Fibroblast of lung (primary cell): ENCODE measurements around the gene PPP2R1A. TPM values are rescaled to one million over a fixed set of nuclear protein-coding genes. Genes with fewer than 3 reads are reported as not detected.

Experiments
- DNase-seq, 2 donors: peaks; one replicate each; pipeline versions ENCODE4 v3.0.0 to v3.0.0-alpha.2; 2010; ENCODE audit warnings: low read depth in 2 of 2
- H2AFZ ChIP-seq: 2 replicates; pipeline ENCODE4 v1.5.1; 2012; ENCODE audit warnings: low read length, control low read depth, inconsistent platforms
- H3K27ac ChIP-seq: 2 replicates; pipeline ENCODE4 v1.5.1; 2011; ENCODE audit warnings: low read length, control low read depth; ENCODE audit not compliant: insufficient read depth
- H3K27me3 ChIP-seq: 2 replicates; pipeline ENCODE4 v1.5.1; 2011; ENCODE audit warnings: mild to moderate bottlenecking, low read length; ENCODE audit not compliant: control insufficient read depth, insufficient read depth
- H3K36me3 ChIP-seq: 2 replicates; pipeline ENCODE4 v1.5.1; 2011; ENCODE audit warnings: low read length; ENCODE audit not compliant: control insufficient read depth, insufficient read depth
- H3K4me1 ChIP-seq: 2 replicates; pipeline ENCODE4 v1.5.1; 2011; ENCODE audit warnings: low read length; ENCODE audit not compliant: control insufficient read depth, insufficient read depth; ENCODE audit errors: extremely low read depth
- H3K4me2 ChIP-seq: 2 replicates; pipeline ENCODE4 v1.5.1; 2011; ENCODE audit warnings: low read length, control low read depth; ENCODE audit not compliant: insufficient read depth; ENCODE audit errors: extremely low read depth
- H3K4me3 ChIP-seq, 4 experiments: fragments of 200-600 bp in 1 of 4; sonication (generic) in 1 of 4; replicated peaks in 1 of 4; 2 replicates each; pipeline ENCODE4 v1.5.1; 2011 to 2016; ENCODE audit warnings: low read length in 4 of 4, low read depth in 3 of 4, mild to moderate bottlenecking in 3 of 4, control low read depth in 2 of 4, inconsistent platforms in 1 of 4, mixed read lengths in 1 of 4; ENCODE audit not compliant: insufficient read depth in 1 of 4; ENCODE audit errors: control extremely low read depth in 1 of 4
- H3K79me2 ChIP-seq: 2 replicates; pipeline ENCODE4 v1.5.1; 2012; ENCODE audit warnings: mild to moderate bottlenecking, low read length, inconsistent platforms; ENCODE audit not compliant: control insufficient read depth, insufficient read depth
- H3K9ac ChIP-seq: 2 replicates; pipeline ENCODE4 v1.5.1; 2011; ENCODE audit warnings: mild to moderate bottlenecking, low read length, control low read depth; ENCODE audit not compliant: insufficient read depth
- H3K9me3 ChIP-seq: 2 replicates; pipeline ENCODE4 v1.5.1; 2012; ENCODE audit warnings: low read depth, low read length; ENCODE audit not compliant: control insufficient read depth, insufficient read depth
- H4K20me1 ChIP-seq: 2 replicates; pipeline ENCODE4 v1.5.1; 2011; ENCODE audit warnings: low read length; ENCODE audit not compliant: control insufficient read depth, insufficient read depth; ENCODE audit errors: extremely low read depth
- CTCF ChIP-seq, 2 donors: IDR thresholded peaks in 1 of 2; conservative IDR thresholded peaks in 1 of 2; 1 replicate in 1 of 2; 2 replicates in 1 of 2; pipeline ENCODE4 v1.5.1; 2011 to 2012; ENCODE audit warnings: low read length in 2 of 2, control low read depth in 1 of 2, inconsistent platforms in 1 of 2, low read depth in 1 of 2, mild to moderate bottlenecking in 1 of 2
- EZH2 ChIP-seq: IDR thresholded peaks from 2 replicates; pipeline ENCODE4 v1.5.1; 2012; ENCODE audit warnings: low read length, control low read depth, mild to moderate bottlenecking; ENCODE audit errors: missing control alignments
- polyA plus RNA-seq, 2 donors: library from polyadenylated mRNA; depleted of rRNA in 1 of 2; stranded (reverse) in 1 of 2; unstranded in 1 of 2; fragments of >200 nt; gene quantifications; 2 replicates each; pipeline ENCODE4 v1.2.1, GENCODE V29; 2011 to 2012; ENCODE audit warnings: missing spikeins in 1 of 2
- total RNA-seq: library from RNA; depleted of rRNA; stranded (reverse); fragments of >200 nt; gene quantifications from 2 replicates; pipeline ENCODE4 v1.2.1, GENCODE V29; 2014

PPP2R1A gene
- total and polyA plus RNA-seq, 2 donors (not counting 1 experiment from before 2014, with no cell fraction given) = 115 to 171 TPM

GRCh38 chr19:52196256-52196967 is 6.6 kb downstream of the PPP2R1A start:
- no peaks in the 10 kb centered on the region for H4K20me1 ChIP-seq
- H3K36me3 ChIP-seq = peaks cover 15% of the 10 kb centered on the region

DNA sequence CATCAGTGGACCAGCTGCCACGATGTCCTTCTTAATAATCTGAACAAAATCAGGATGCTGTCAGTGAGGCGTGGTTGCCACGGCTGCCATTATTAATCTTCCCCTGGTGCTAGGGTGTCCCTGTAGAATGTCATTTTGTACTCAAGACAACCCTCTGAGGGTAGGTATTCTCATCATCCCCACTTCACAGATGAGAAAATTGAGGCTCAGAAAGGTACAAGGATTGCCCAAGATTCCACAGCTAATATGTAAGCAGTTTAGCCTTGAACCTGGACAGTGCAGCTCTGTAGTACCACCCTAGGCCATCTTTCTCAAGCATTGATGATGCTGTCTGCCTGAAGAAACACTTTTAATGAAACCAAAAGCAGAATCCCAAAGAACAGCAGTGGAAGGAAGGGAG is 8.1 kb downstream of the PPP2R1A start:
- no peak for DNase-seq
- no peak overlapping the region for H3K4me2 ChIP-seq
- no peaks in the 10 kb centered on the region for H4K20me1 ChIP-seq
- no peak for TF ChIP-seq EZH2
- no peak for TF ChIP-seq CTCF (conservative IDR thresholded peaks at IDR 0.05 in 1 of 2, IDR thresholded peaks at IDR 0.05 in 1 of 2; ENCODE audit: low read depth in 1 of 2, low read length in 2 of 2)
- H3K36me3 ChIP-seq = peaks cover 18% of the 10 kb centered on the region
- H3K27ac ChIP-seq = no peak overlapping the region
- H3K9me3 ChIP-seq = no peaks in the 10 kb centered on the region
- H3K9ac ChIP-seq = no peak overlapping the region
- no peaks in the 10 kb centered on the region for H3K27me3 ChIP-seq
- H2AFZ ChIP-seq = no peak overlapping the region
- peaks cover 95% of the 10 kb centered on the region for H3K79me2 ChIP-seq
- no peak overlapping the region for H3K4me3 ChIP-seq
- peaks cover 7% of the 10 kb centered on the region for H3K4me1 ChIP-seq

More at GRCh38 chr19:52196256-52196967, 6.6 kb downstream of the PPP2R1A start:
- no peaks in the 10 kb centered on the region for H3K27me3 ChIP-seq
- H3K4me3 ChIP-seq = no peak overlapping the region
- DNase-seq = no peak
- no peak overlapping the region for H2AFZ ChIP-seq
- no peaks in the 10 kb centered on the region for H3K9me3 ChIP-seq
- H3K27ac ChIP-seq = no peak overlapping the region
- peaks cover 10% of the 10 kb centered on the region for H3K4me1 ChIP-seq
- no peak overlapping the region for H3K9ac ChIP-seq
- no peak for TF ChIP-seq EZH2
- TF ChIP-seq CTCF (conservative IDR thresholded peaks at IDR 0.05 in 1 of 2, IDR thresholded peaks at IDR 0.05 in 1 of 2; ENCODE audit: low read depth in 1 of 2, low read length in 2 of 2) = no peak
- peaks cover 96% of the 10 kb centered on the region for H3K79me2 ChIP-seq
- H3K4me2 ChIP-seq = no peak overlapping the region

DNA sequence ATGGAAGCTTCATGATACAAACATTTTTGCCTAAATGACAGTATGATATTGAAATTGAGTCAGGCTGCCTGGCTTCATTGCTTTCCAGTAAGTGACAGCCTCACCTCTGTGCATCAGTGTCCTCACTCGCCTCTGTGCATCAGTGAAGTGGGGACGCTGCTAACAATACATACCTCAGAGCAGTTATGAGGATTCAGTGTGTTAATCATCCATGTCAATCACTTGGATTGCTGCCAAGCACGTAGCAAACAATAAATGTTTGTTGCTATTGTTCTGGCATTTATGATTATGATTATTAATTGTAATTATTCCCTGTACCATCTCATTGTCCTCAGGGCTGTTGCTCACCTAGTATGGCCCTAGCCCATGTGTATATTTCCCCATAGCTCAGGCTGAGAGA is 8.8 kb downstream of the PPP2R1A start:
- no peaks in the 10 kb centered on the region for H3K9me3 ChIP-seq
- H4K20me1 ChIP-seq = no peaks in the 10 kb centered on the region
- peaks cover 7% of the 10 kb centered on the region for H3K4me1 ChIP-seq
- H3K36me3 ChIP-seq = peaks cover 21% of the 10 kb centered on the region
- no peak overlapping the region for H3K27ac ChIP-seq
- H3K27me3 ChIP-seq = no peaks in the 10 kb centered on the region
- no peak for DNase-seq
- no peak overlapping the region for H3K9ac ChIP-seq
- H2AFZ ChIP-seq = no peak overlapping the region
- peaks cover 94% of the 10 kb centered on the region for H3K79me2 ChIP-seq
- TF ChIP-seq EZH2 (no peak), CTCF (conservative IDR thresholded peaks at IDR 0.05 in 1 of 2, IDR thresholded peaks at IDR 0.05 in 1 of 2; ENCODE audit: low read depth in 1 of 2, low read length in 2 of 2) (no peak)
- H3K4me2 ChIP-seq = no peak overlapping the region
- H3K4me3 ChIP-seq = no peak overlapping the region
